Coronary artery (tissue), 2 donors: ENCODE results near the gene MRPL3.

Experiments
- DNase-seq: peaks from one replicate; pipeline ENCODE4 v3.0.0-alpha.2; 2017; ENCODE audit warnings: low spot score
- H3K27ac ChIP-seq, 2 donors: fragments of 200-600 bp; sonication (generic); one replicate each; pipeline ENCODE4 v1.5.1; 2016 to 2019
- H3K4me3 ChIP-seq: fragments of 200-600 bp; sonication (generic); 2 replicates; pipeline ENCODE4 v1.5.1; 2016; ENCODE audit warnings: mild to moderate bottlenecking, moderate library complexity
- CTCF ChIP-seq: fragments of 200-600 bp; sonication (generic); IDR thresholded peaks from one replicate; pipeline ENCODE4 v1.5.1; 2019; ENCODE audit warnings: antibody characterized with exemption

MRPL3 gene

GRCh38 chr3:131454501-131454900, 48.3 kb downstream of the MRPL3 start:
- Histone ChIP-seq H3K4me3 (no peak overlapping the region), H3K27ac (no peak overlapping the region)
- TF ChIP-seq CTCF, result no peak
- DNase-seq, result no peak

- Histone ChIP-seq H3K27ac (no peak overlapping the region), H3K4me3 (no peak overlapping the region)
- no peak for TF ChIP-seq CTCF
- no peak for DNase-seq
Observed at GRCh38 chr3:131453533-131453932, 49.2 kb downstream of the MRPL3 start.

- TF ChIP-seq CTCF, result no peak
- H3K4me3 ChIP-seq, result no peak overlapping the region
Observed at GRCh38 chr3:131447349-131447748, 55.4 kb downstream of the MRPL3 start.

GRCh38 chr3:131444180-131444579, 58.6 kb downstream of the MRPL3 start:
- DNase-seq, result no peak
- Histone ChIP-seq H3K27ac (no peak overlapping the region), H3K4me3 (no peak overlapping the region)
- TF ChIP-seq CTCF, result no peak

More at GRCh38 chr3:131447349-131447748, 55.4 kb downstream of the MRPL3 start:
- no peak for DNase-seq
- H3K27ac ChIP-seq, result no peak overlapping the region

- no peak overlapping the region for H3K27ac ChIP-seq
- no peak overlapping the region for H3K4me3 ChIP-seq
- DNase-seq, result no peak
- no peak for TF ChIP-seq CTCF
Observed at GRCh38 chr3:131439084-131439483, 63.7 kb downstream of the MRPL3 start.

GRCh38 chr3:131435000-131435399, 67.8 kb downstream of the MRPL3 start:
- TF ChIP-seq CTCF, result no peak
- Histone ChIP-seq H3K4me3 (no peak overlapping the region), H3K27ac (no peak overlapping the region)
- no peak for DNase-seq

- no peak for DNase-seq
- Histone ChIP-seq H3K4me3 (no peak overlapping the region), H3K27ac (no peak overlapping the region)
- no peak for TF ChIP-seq CTCF
Observed at GRCh38 chr3:131432441-131432840, 70.3 kb downstream of the MRPL3 start.
